Upper lobe of left lung (tissue), 6 donors: ENCODE measurements around the gene TAGLN. TPM values are rescaled to one million over a fixed set of nuclear protein-coding genes. Genes with fewer than 3 reads are reported as not detected.

Source experiments
- ATAC-seq, 2 donors: fragments of 200-7000 bp; cut with Tn5 transposase; one replicate each; pipeline ENCODE4 v1.9.1; 2022; ENCODE audit warnings: mild to moderate bottlenecking in 2 of 2, moderate library complexity in 2 of 2; ENCODE audit not compliant: low FRiP score in 2 of 2
- DNase-seq, 2 donors: peaks; one replicate each; pipeline ENCODE4 v3.0.0-alpha.2; 2019 to 2020
- H3K27ac ChIP-seq, 4 donors: fragments of 200-600 bp; sonication (generic); one replicate each; pipeline ENCODE4 v1.5.1; 2016 to 2019
- H3K27me3 ChIP-seq, 4 donors: fragments of 200-600 bp; sonication (generic); one replicate each; pipeline ENCODE4 v1.5.1; 2017 to 2019
- H3K36me3 ChIP-seq, 4 donors: fragments of 200-600 bp; sonication (generic); one replicate each; pipeline ENCODE4 v1.5.1; 2016 to 2019
- H3K4me1 ChIP-seq, 4 donors: fragments of 200-600 bp; sonication (generic); one replicate each; pipeline ENCODE4 v1.5.1; 2018 to 2019
- H3K4me3 ChIP-seq, 4 donors: fragments of 200-600 bp; sonication (generic); one replicate each; pipeline ENCODE4 v1.5.1; 2017 to 2019; ENCODE audit warnings: mild to moderate bottlenecking in 2 of 4, moderate library complexity in 1 of 4
- H3K9me3 ChIP-seq, 4 donors: fragments of 200-600 bp; sonication (generic); one replicate each; pipeline ENCODE4 v1.5.1; 2018 to 2019
- CTCF ChIP-seq, 6 experiments: fragments of 450-650 bp in 4 of 6; fragments of 200-600 bp in 2 of 6; sonication (generic) in 2 of 6; IDR thresholded peaks; one replicate each; pipeline ENCODE4 v1.5.1; 2016 to 2019; ENCODE audit warnings: antibody characterized with exemption in 6 of 6
- EP300 ChIP-seq, 4 donors: sonication (generic); formaldehyde crosslinking; IDR thresholded peaks; one replicate each; pipeline ENCODE4 v1.5.1; 2017; ENCODE audit warnings: antibody characterized with exemption in 4 of 4, control low read depth in 2 of 4
- POLR2A ChIP-seq, 4 donors: fragments of 450-650 bp; IDR thresholded peaks; one replicate each; pipeline ENCODE4 v1.5.1; 2016 to 2017; ENCODE audit warnings: antibody characterized with exemption in 4 of 4, mild to moderate bottlenecking in 2 of 4
- POLR2AphosphoS5 ChIP-seq, 2 donors: sonication (generic); formaldehyde crosslinking; IDR thresholded peaks; one replicate each; pipeline ENCODE4 v1.5.1; 2017; ENCODE audit warnings: antibody characterized with exemption in 2 of 2
- WGBS, 2 donors: methylation state at CpG; one replicate each; pipeline ENCODE4 v1.1.5; 2017 to 2018; 5-methylcytosine and 5-hydroxymethylcytosine counted together
- total RNA-seq, 6 donors: library from RNA; depleted of rRNA in 4 of 6; stranded (reverse); fragments of >200 nt in 4 of 6; gene quantifications; one replicate each; pipeline versions ENCODE4 v1.1.0 to v1.2.1, GENCODE V29; 2016 to 2021
- donor health status: DM: no; HTN: no; CAD: no; lungs with moderate emphysema.
- donor health status: DM: no; HTN: yes; CAD: no; lungs with severe emphysema.

TAGLN gene
- total RNA-seq, 6 donors from 2014 or later = 105 to 608 (median 334) TPM

GRCh38 chr11:117219001-117219400 lies 19.8 kb downstream of the TAGLN start:
- Histone ChIP-seq H3K9me3 (no peaks in the 10 kb centered on the region), H3K27ac (peak overlapping the region in 3 of 4 donors; percentile 27 to 53 (median 52)), H3K4me1 (peaks cover 5 to 11% (median 10%) of the 10 kb centered on the region in 4 donors), H3K27me3 (no peaks in the 10 kb centered on the region), H3K4me3 (no peak overlapping the region), H3K36me3 (peaks cover 19 to 95% (median 68%) of the 10 kb centered on the region in 4 donors)
- DNase-seq = no peak
- TF ChIP-seq POLR2AphosphoS5 (IDR thresholded peaks at IDR 0.05) (no peak), EP300 (IDR thresholded peaks at IDR 0.05) (no peak), POLR2A (IDR thresholded peaks at IDR 0.05) (no peak), CTCF (IDR thresholded peaks at IDR 0.05) (no peak)
- ATAC-seq = no peak
- 91 to 100% methylated on average over 1 to 9 of the region's 9 CpGs for WGBS, 2 donors

GRCh38 chr11:117219455-117219854 lies 20.3 kb downstream of the TAGLN start:
- ATAC-seq (no peak), DNase-seq (no peak)
- Histone ChIP-seq H3K4me1 (peaks cover 5 to 11% (median 10%) of the 10 kb centered on the region in 4 donors), H3K36me3 (peaks cover 19 to 95% (median 67%) of the 10 kb centered on the region in 4 donors), H3K27me3 (no peaks in the 10 kb centered on the region), H3K27ac (peak overlapping the region in 2 of 4 donors; percentile 14 to 52), H3K9me3 (no peaks in the 10 kb centered on the region), H3K4me3 (no peak overlapping the region)
- TF ChIP-seq EP300 (IDR thresholded peaks at IDR 0.05) (no peak), POLR2A (IDR thresholded peaks at IDR 0.05) (no peak), CTCF (IDR thresholded peaks at IDR 0.05) (no peak), POLR2AphosphoS5 (IDR thresholded peaks at IDR 0.05) (no peak)
- 93 to 100% methylated on average over 2 to 8 of the region's 8 CpGs for WGBS, 2 donors

- Histone ChIP-seq H3K27me3 (no peaks in the 10 kb centered on the region), H3K4me3 (no peak overlapping the region), H3K27ac (peak overlapping the region in 3 of 4 donors; percentile 13 to 63 (median 54)), H3K9me3 (no peaks in the 10 kb centered on the region), H3K4me1 (peaks cover 5 to 11% (median 10%) of the 10 kb centered on the region in 4 donors), H3K36me3 (peaks cover 19 to 95% (median 64%) of the 10 kb centered on the region in 4 donors)
- no peak for ATAC-seq
- no peak for DNase-seq
- TF ChIP-seq POLR2A (IDR thresholded peaks at IDR 0.05) (no peak), EP300 (IDR thresholded peaks at IDR 0.05) (no peak), CTCF (IDR thresholded peaks at IDR 0.05) (no peak), POLR2AphosphoS5 (IDR thresholded peaks at IDR 0.05) (no peak)
- WGBS, 2 donors = 95 to 96% methylated on average over 4 of the region's 4 CpGs
Measured at GRCh38 chr11:117219995-117220394, 20.8 kb downstream of the TAGLN start.

GRCh38 chr11:117220568-117220967 lies 21.4 kb downstream of the TAGLN start:
- ATAC-seq (peak; percentile 39 to 65), DNase-seq (no peak)
- peak in 1 of 2 donors; percentile 19 for TF ChIP-seq POLR2AphosphoS5 (IDR thresholded peaks at IDR 0.05)
- no peak for TF ChIP-seq CTCF (IDR thresholded peaks at IDR 0.05)
- Histone ChIP-seq H3K9me3 (no peaks in the 10 kb centered on the region), H3K27me3 (no peaks in the 10 kb centered on the region), H3K4me3 (no peak overlapping the region), H3K4me1 (peaks cover 5 to 11% (median 10%) of the 10 kb centered on the region in 4 donors), H3K36me3 (peaks cover 19 to 99% (median 67%) of the 10 kb centered on the region in 4 donors), H3K27ac (peak overlapping the region; percentile 13 to 63 (median 46))
- 66 to 83% methylated on average over 7 to 9 of the region's 9 CpGs for WGBS, 2 donors
